ENCODE measurements around the gene ANKRD44. TPM values are rescaled to one million over a fixed set of nuclear protein-coding genes. Genes with fewer than 3 reads are reported as not detected.

The ANKRD44 gene
- total RNA-seq, 1 experiment from 2014 or later: 7.1 TPM

DNA sequence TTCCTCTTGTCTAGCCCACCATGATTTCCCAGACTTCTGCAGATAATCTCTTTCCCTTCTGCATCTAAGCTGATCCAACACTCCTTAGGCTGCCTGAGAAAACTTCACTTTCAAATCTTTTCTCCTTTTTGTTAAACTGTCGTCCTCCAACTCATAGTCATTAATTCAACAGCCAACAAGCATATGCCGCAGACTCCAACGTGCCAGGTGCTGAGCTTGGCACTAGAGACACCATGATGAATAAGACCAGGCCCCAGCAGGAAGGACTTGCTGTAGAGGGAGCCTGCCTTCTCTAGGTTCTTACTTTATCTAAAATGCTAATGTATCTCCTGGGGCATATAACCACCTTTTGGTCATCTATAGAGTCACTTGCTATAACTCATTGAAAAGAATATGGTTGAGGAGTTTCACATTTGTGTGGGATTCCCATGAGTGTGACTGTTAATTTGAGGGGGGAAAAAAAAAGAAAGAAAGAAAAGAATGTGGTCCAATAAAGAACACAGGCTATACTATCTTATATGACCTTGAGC is 51.0 kb downstream of the ANKRD44 start:
- BruUV-seq (replicated peaks): no TSS peak
- Mint-ChIP-seq H3K27ac (ENCODE audit: unreplicated experiment) (no peak overlapping the region), H3K4me1 (ENCODE audit: low read depth, unreplicated experiment) (no peaks in the 10 kb centered on the region), H3K27me3 (ENCODE audit: unreplicated experiment) (no peaks in the 10 kb centered on the region), H3K9me3 (ENCODE audit: low read depth, unreplicated experiment) (no peaks in the 10 kb centered on the region), H3K36me3 (ENCODE audit: insufficient read depth, unreplicated experiment) (no peaks in the 10 kb centered on the region), H3K4me3 (ENCODE audit: low read depth, unreplicated experiment) (no peak overlapping the region)
- CTCF ChIA-PET: no interaction called here
- no peak for DNase-seq
- intact Hi-C loops (cut with micrococcal nuclease; ENCODE audit: unreplicated experiment): no loop called here
- TF ChIP-seq, protein P1, sequence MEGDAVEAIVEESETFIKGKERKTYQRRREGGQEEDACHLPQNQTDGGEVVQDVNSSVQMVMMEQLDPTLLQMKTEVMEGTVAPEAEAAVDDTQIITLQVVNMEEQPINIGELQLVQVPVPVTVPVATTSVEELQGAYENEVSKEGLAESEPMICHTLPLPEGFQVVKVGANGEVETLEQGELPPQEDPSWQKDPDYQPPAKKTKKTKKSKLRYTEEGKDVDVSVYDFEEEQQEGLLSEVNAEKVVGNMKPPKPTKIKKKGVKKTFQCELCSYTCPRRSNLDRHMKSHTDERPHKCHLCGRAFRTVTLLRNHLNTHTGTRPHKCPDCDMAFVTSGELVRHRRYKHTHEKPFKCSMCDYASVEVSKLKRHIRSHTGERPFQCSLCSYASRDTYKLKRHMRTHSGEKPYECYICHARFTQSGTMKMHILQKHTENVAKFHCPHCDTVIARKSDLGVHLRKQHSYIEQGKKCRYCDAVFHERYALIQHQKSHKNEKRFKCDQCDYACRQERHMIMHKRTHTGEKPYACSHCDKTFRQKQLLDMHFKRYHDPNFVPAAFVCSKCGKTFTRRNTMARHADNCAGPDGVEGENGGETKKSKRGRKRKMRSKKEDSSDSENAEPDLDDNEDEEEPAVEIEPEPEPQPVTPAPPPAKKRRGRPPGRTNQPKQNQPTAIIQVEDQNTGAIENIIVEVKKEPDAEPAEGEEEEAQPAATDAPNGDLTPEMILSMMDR (IDR thresholded peaks at IDR 0.05; ENCODE audit: unreplicated experiment): no peak

DNA sequence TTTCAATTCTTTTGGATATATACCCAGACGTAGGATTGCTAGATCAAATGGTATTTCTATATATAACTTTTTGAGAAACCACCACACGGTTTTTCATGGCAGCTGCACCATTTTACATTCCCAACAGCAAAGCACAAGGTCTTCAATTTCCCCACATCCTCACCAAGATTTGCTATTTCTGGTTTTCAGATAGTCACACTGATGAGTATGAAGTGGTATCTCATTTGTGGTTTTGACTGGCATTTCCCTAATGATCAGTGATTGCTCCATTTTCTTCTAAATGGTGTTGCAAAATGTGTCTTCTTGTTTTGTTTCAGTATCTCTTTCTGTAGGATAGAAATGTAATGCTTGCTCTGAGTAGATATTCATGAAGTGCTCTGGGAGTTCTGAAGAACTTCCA is 52.0 kb downstream of the ANKRD44 start:
- H3K4me1 Mint-ChIP-seq (ENCODE audit: low read depth, unreplicated experiment): no peaks in the 10 kb centered on the region
- no TSS peak for BruUV-seq (replicated peaks)
- intact Hi-C loops (cut with micrococcal nuclease; ENCODE audit: unreplicated experiment): no loop called here
- H3K27ac Mint-ChIP-seq (ENCODE audit: unreplicated experiment): no peak overlapping the region
- no peaks in the 10 kb centered on the region for H3K36me3 Mint-ChIP-seq (ENCODE audit: insufficient read depth, unreplicated experiment)
- DNase-seq: no peak
- H3K9me3 Mint-ChIP-seq (ENCODE audit: low read depth, unreplicated experiment): no peaks in the 10 kb centered on the region
- TF ChIP-seq, protein P1 (IDR thresholded peaks at IDR 0.05; ENCODE audit: unreplicated experiment): no peak
- CTCF ChIA-PET: no interaction called here
- no peak overlapping the region for H3K4me3 Mint-ChIP-seq (ENCODE audit: low read depth, unreplicated experiment)
- H3K27me3 Mint-ChIP-seq (ENCODE audit: unreplicated experiment): no peaks in the 10 kb centered on the region

DNA sequence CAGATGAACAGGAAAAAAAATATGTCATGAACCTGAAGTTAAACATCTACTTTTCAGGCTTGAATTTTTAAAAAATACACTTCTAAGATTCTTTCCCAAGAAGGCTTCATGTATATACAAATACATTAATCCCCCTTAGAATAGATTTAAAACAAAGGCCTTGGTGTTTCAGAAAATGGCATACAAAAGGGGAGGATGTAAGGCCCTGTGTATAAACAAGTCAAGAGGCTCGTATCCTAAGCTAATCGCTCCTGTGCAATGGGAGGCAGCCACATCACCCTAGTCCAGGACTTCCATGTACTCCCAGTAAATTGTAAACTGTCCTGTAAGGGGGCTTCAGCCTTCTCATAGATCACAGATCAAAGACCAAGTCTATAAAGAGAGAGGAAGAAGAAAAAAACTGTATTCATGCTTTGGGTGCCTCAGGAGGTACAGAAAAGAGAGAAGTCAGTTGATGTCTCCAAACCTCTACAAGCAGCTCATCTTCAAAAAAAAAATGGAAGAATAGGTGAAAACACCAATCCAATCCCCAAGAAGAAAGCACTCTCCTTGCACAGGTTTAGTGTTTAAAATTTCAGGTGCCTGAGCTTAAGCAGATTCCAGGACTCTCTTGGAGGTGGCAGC is 53.9 kb downstream of the ANKRD44 start:
- BruUV-seq (replicated peaks): no TSS peak
- no peak for DNase-seq
- Mint-ChIP-seq H3K27ac (ENCODE audit: unreplicated experiment) (no peak overlapping the region), H3K9me3 (ENCODE audit: low read depth, unreplicated experiment) (no peaks in the 10 kb centered on the region), H3K4me1 (ENCODE audit: low read depth, unreplicated experiment) (no peaks in the 10 kb centered on the region), H3K36me3 (ENCODE audit: insufficient read depth, unreplicated experiment) (no peaks in the 10 kb centered on the region), H3K4me3 (ENCODE audit: low read depth, unreplicated experiment) (no peak overlapping the region), H3K27me3 (ENCODE audit: unreplicated experiment) (no peaks in the 10 kb centered on the region)
- CTCF ChIA-PET: no interaction called here
- intact Hi-C loops (cut with micrococcal nuclease; ENCODE audit: unreplicated experiment): no loop called here
- TF ChIP-seq, protein P1 (IDR thresholded peaks at IDR 0.05; ENCODE audit: unreplicated experiment): no peak

DNA sequence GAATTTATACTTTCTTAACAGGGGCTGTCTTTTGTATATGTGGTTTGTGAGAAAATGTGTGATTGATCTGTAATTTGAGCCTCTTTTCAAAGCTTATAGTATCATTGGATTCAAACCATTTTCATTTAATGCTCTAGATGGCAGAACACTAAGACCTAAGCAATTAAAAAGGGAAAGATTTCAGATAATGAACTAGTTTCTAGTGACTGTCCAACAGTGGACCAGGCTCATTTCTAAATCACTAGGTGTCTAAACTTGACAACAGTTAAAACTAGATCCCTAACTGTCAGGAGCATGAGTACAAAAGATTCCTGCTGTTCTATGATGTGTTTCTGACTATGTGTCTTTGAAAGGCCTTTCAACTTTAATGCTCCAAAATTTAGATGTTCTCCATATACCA is 54.6 kb downstream of the ANKRD44 start:
- H3K4me1 Mint-ChIP-seq (ENCODE audit: low read depth, unreplicated experiment): no peaks in the 10 kb centered on the region
- no peak overlapping the region for H3K27ac Mint-ChIP-seq (ENCODE audit: unreplicated experiment)
- no peaks in the 10 kb centered on the region for H3K27me3 Mint-ChIP-seq (ENCODE audit: unreplicated experiment)
- H3K9me3 Mint-ChIP-seq (ENCODE audit: low read depth, unreplicated experiment): no peaks in the 10 kb centered on the region
- TF ChIP-seq, protein P1 (IDR thresholded peaks at IDR 0.05; ENCODE audit: unreplicated experiment): no peak
- no peak for DNase-seq
- CTCF ChIA-PET: no interaction called here
- no peaks in the 10 kb centered on the region for H3K36me3 Mint-ChIP-seq (ENCODE audit: insufficient read depth, unreplicated experiment)
- no TSS peak for BruUV-seq (replicated peaks)
- intact Hi-C loops (cut with micrococcal nuclease; ENCODE audit: unreplicated experiment): no loop called here
- no peak overlapping the region for H3K4me3 Mint-ChIP-seq (ENCODE audit: low read depth, unreplicated experiment)

All from Calu3 (cell line).